NB4 (cell line): ENCODE data around the gene RXRG.
"Not testable (repeated sequence)": the region's sequence is repeated elsewhere in the genome, so short reads cannot be mapped to it uniquely, and the experiment has no call there.

Experiments used
- DNase-seq: peaks from one replicate; pipeline ENCODE4 v3.0.0; 2010; ENCODE audit warnings: low read depth
- H3K4me3 ChIP-seq: one replicate; pipeline ENCODE4 v1.5.1; 2011; ENCODE audit warnings: mild to moderate bottlenecking, low read depth, low read length, moderate library complexity
- CTCF ChIP-seq: IDR thresholded peaks from one replicate; pipeline ENCODE4 v1.5.1; 2012; ENCODE audit warnings: low read depth, low read length
- MAX ChIP-seq: IDR thresholded peaks from 2 replicates; pipeline ENCODE4 v1.6.1; 2011; ENCODE audit warnings: low read depth, low read length
- MYC ChIP-seq: IDR thresholded peaks from 2 replicates; pipeline ENCODE4 v1.6.1; 2011; ENCODE audit warnings: low read depth, low read length
- POLR2A ChIP-seq: IDR thresholded peaks from 2 replicates; pipeline ENCODE4 v1.6.1; 2011; ENCODE audit warnings: mild to moderate bottlenecking; ENCODE audit not compliant: insufficient read length; ENCODE audit errors: extremely low read depth

Gene RXRG

GRCh38 chr1:165474196-165474595 is 29.3 kb upstream of the RXRG start:
- TF ChIP-seq POLR2A: no peak
- no peak for TF ChIP-seq CTCF
- TF ChIP-seq MAX: no peak
- TF ChIP-seq MYC: no peak
- no peak overlapping the region for H3K4me3 ChIP-seq
- DNase-seq: no peak

- TF ChIP-seq POLR2A: no peak
- no peak for DNase-seq
- no peak overlapping the region for H3K4me3 ChIP-seq
Observed at GRCh38 chr1:165473081-165473480, 28.2 kb upstream of the RXRG start.

GRCh38 chr1:165468726-165469249 is 23.9 kb upstream of the RXRG start:
- no peak for DNase-seq

GRCh38 chr1:165468253-165468652 is 23.3 kb upstream of the RXRG start:
- TF ChIP-seq MAX (no peak), CTCF (no peak), MYC (no peak), POLR2A (no peak)
- H3K4me3 ChIP-seq: no peak overlapping the region
- no peak for DNase-seq

More at GRCh38 chr1:165468726-165469249, 23.9 kb upstream of the RXRG start:
- H3K4me3 ChIP-seq: no peak overlapping the region
- TF ChIP-seq MYC: no peak
- TF ChIP-seq CTCF: no peak
- TF ChIP-seq MAX: no peak
- TF ChIP-seq POLR2A: no peak

GRCh38 chr1:165467706-165468105 is 22.8 kb upstream of the RXRG start:
- no peak overlapping the region for H3K4me3 ChIP-seq
- TF ChIP-seq MYC: no peak
- TF ChIP-seq POLR2A: no peak
- no peak for TF ChIP-seq CTCF
- TF ChIP-seq MAX: no peak
- no peak for DNase-seq

- H3K4me3 ChIP-seq: no peak overlapping the region
- no peak for DNase-seq
- TF ChIP-seq POLR2A (no peak), MAX (no peak), MYC (no peak), CTCF (no peak)
Observed at GRCh38 chr1:165463978-165464377, 19.1 kb upstream of the RXRG start.

GRCh38 chr1:165459683-165460082 is 14.8 kb upstream of the RXRG start:
- not testable (repeated sequence) for H3K4me3 ChIP-seq, DNase-seq
